HFFc6 (cell line): ENCODE results near the gene CMTR1. TPM values are rescaled to one million over a fixed set of nuclear protein-coding genes. Genes with fewer than 3 reads are reported as not detected.

Experiments used
- DNase-seq: peaks from one replicate; pipeline ENCODE4 v3.0.0-alpha.2; 2018
- H3K27ac Mint-ChIP-seq: 2 replicates; pipeline ENCODE4 v1.8.0; 2020; ENCODE audit warnings: mild to moderate bottlenecking, mixed read lengths
- H3K27me3 Mint-ChIP-seq: 2 replicates; pipeline ENCODE4 v1.8.0; 2021; ENCODE audit warnings: mild to moderate bottlenecking, moderate library complexity, mixed read lengths; ENCODE audit not compliant: insufficient read depth
- H3K36me3 Mint-ChIP-seq: 2 replicates; pipeline ENCODE4 v1.8.0; 2021; ENCODE audit warnings: low read depth, mixed read lengths
- H3K4me1 Mint-ChIP-seq: 2 replicates; pipeline ENCODE4 v1.8.0; 2020; ENCODE audit warnings: low read depth, mixed read lengths
- H3K4me3 Mint-ChIP-seq: 2 replicates; pipeline ENCODE4 v1.8.0; 2020; ENCODE audit warnings: mild to moderate bottlenecking, moderate library complexity, mixed read lengths
- H3K9me3 Mint-ChIP-seq: 2 replicates; pipeline ENCODE4 v1.8.0; 2020; ENCODE audit warnings: mild to moderate bottlenecking, mixed read lengths
- CTCF ChIP-seq: fragments of 200-600 bp; sonication (generic); IDR thresholded peaks from 2 replicates; pipeline ENCODE4 v1.5.0; 2021; ENCODE audit warnings: antibody characterized with exemption, mild to moderate bottlenecking
- total RNA-seq, 6 experiments: library from RNA; stranded (reverse); fragmentation: NEBNext Ultra II Directional; extraction: Animal tissue kit (Norgen Biotek cat#: 25700); gene quantifications; 2 replicates in 1 of 6; 3 replicates in 5 of 6; pipeline ENCODE4 v1.2.3, GENCODE V29; 2021

Gene CMTR1
- total RNA-seq, 6 experiments from 2014 or later, result 36.1 to 42.2 (median 37.6) TPM

- Mint-ChIP-seq H3K27ac (no peak overlapping the region), H3K4me3 (no peak overlapping the region), H3K4me1 (no peaks in the 10 kb centered on the region), H3K27me3 (peaks cover 5% of the 10 kb centered on the region), H3K9me3 (no peaks in the 10 kb centered on the region), H3K36me3 (peaks cover 10% of the 10 kb centered on the region; the same call in 1 of the 2 replicates)
- DNase-seq, result no peak
- no peak for TF ChIP-seq CTCF
Measured at GRCh38 chr6:37480118-37480736, 47.2 kb downstream of the CMTR1 start.

- Mint-ChIP-seq H3K27me3 (peaks cover 5% of the 10 kb centered on the region), H3K4me3 (no peak overlapping the region), H3K36me3 (peaks cover 5% of the 10 kb centered on the region; the same call in 1 of the 2 replicates), H3K27ac (no peak overlapping the region), H3K9me3 (no peaks in the 10 kb centered on the region), H3K4me1 (no peaks in the 10 kb centered on the region)
- no peak for TF ChIP-seq CTCF
- DNase-seq, result no peak
Measured at GRCh38 chr6:37480951-37481534, 48.0 kb downstream of the CMTR1 start.

GRCh38 chr6:37481711-37482605 lies 48.9 kb downstream of the CMTR1 start:
- H3K9me3 Mint-ChIP-seq, result no peaks in the 10 kb centered on the region
- no peak for TF ChIP-seq CTCF
- no peak overlapping the region for H3K27ac Mint-ChIP-seq
- no peak overlapping the region for H3K4me3 Mint-ChIP-seq
- no peak for DNase-seq
- peaks cover 5% of the 10 kb centered on the region for H3K27me3 Mint-ChIP-seq
- no peaks in the 10 kb centered on the region for H3K4me1 Mint-ChIP-seq
- H3K36me3 Mint-ChIP-seq, result no peaks in the 10 kb centered on the region; the same call in 1 of the 2 replicates

GRCh38 chr6:37482606-37483251 lies 49.7 kb downstream of the CMTR1 start:
- Mint-ChIP-seq H3K4me1 (no peaks in the 10 kb centered on the region), H3K36me3 (no peaks in the 10 kb centered on the region; the same call in 1 of the 2 replicates), H3K9me3 (no peaks in the 10 kb centered on the region), H3K4me3 (no peak overlapping the region), H3K27ac (no peak overlapping the region), H3K27me3 (peaks cover 5% of the 10 kb centered on the region)
- DNase-seq, result no peak
- TF ChIP-seq CTCF, result no peak

- TF ChIP-seq CTCF, result no peak
- Mint-ChIP-seq H3K4me3 (no peak overlapping the region), H3K36me3 (no peaks in the 10 kb centered on the region; the same call in 1 of the 2 replicates), H3K9me3 (no peaks in the 10 kb centered on the region), H3K27ac (no peak overlapping the region), H3K4me1 (no peaks in the 10 kb centered on the region), H3K27me3 (peaks cover 5% of the 10 kb centered on the region)
- no peak for DNase-seq
Measured at GRCh38 chr6:37483252-37483901, 50.4 kb downstream of the CMTR1 start.
